HepG2 (cell line): Measurements from ENCODE around the gene TPO. TPM values are rescaled to one million over a fixed set of nuclear protein-coding genes. Genes with fewer than 3 reads are reported as not detected.
A peak's percentile ranks its signal among the peaks of the same experiment; 100 is the strongest.

Source experiments
- ATAC-seq: fragments of 200-7000 bp; cut with Tn5 transposase; 3 replicates; pipeline ENCODE4 v1.9.1; 2020; ENCODE audit warnings: mild to moderate bottlenecking, moderate library complexity
- BruUV-seq: library from RNA; stranded (reverse); fragments of 400-500 nt; replicated peaks from 2 replicates; lab custom pipeline; 2021; lab: Mats Ljungman, UMichigan
- CTCF ChIA-PET: fragments of 300-600 bp; formaldehyde crosslinking; extraction: SDS; loops from one replicate; lab custom pipeline; 2021; ENCODE audit warnings: low total read pairs, inconsistent platforms, low intra/inter-chr PET ratio; lab: Yijun Ruan, JAX
- POLR2A ChIA-PET: fragments of 350-600 bp; sonication (Branson Sonifier 250); formaldehyde crosslinking; loops from one replicate; lab custom pipeline; 2020; ENCODE audit warnings: antibody characterized with exemption, inconsistent platforms; lab: Yijun Ruan, JAX
- DNase-seq: peaks from one replicate; pipeline ENCODE4 v3.0.0-alpha.2; 2015; ENCODE audit warnings: low spot score
- FAIRE-seq: peaks from 3 replicates; lab custom pipeline; 2011; peaks lifted over from hg19 to GRCh38; lab: Jason Lieb, UNC
- H2AFZ ChIP-seq: one replicate; pipeline ENCODE4 v1.6.1; 2011; ENCODE audit warnings: low read length, inconsistent platforms
- H3K27ac ChIP-seq: fragments of 300-600 bp; 3 replicates; pipeline ENCODE4 v1.8.0; 2011; ENCODE audit warnings: mixed run types, mild to moderate bottlenecking, mixed read lengths, low read length, inconsistent platforms; ENCODE audit not compliant: insufficient read depth; ENCODE audit errors: extremely low read length
- H3K27me3 ChIP-seq, 2 experiments: fragments of 200-600 bp in 1 of 2; 2 replicates in 1 of 2; 3 replicates in 1 of 2; pipeline versions ENCODE4 v1.6.0 to v1.8.0; 2011; ENCODE audit warnings: low read length in 2 of 2, mild to moderate bottlenecking in 2 of 2, moderate library complexity in 2 of 2, inconsistent platforms in 1 of 2; ENCODE audit not compliant: insufficient read depth in 2 of 2, control insufficient read depth in 1 of 2
- H3K36me3 ChIP-seq, 2 experiments: fragments of 200-600 bp in 1 of 2; replicated peaks in 1 of 2; 2 replicates in 1 of 2; 3 replicates in 1 of 2; pipeline versions ENCODE4 v1.5.1 to v1.8.0; 2011; ENCODE audit warnings: low read length in 2 of 2, inconsistent platforms in 1 of 2; ENCODE audit not compliant: insufficient read depth in 2 of 2, control insufficient read depth in 1 of 2
- H3K4me1 ChIP-seq: 2 replicates; pipeline ENCODE4 v1.5.1; 2012; ENCODE audit warnings: low read length, inconsistent platforms; ENCODE audit not compliant: insufficient read depth
- H3K4me2 ChIP-seq: 2 replicates; pipeline ENCODE4 v1.6.0; 2011; ENCODE audit warnings: low read depth, low read length, inconsistent platforms
- H3K4me3 ChIP-seq, 3 experiments: fragments of 200-600 bp in 1 of 3; sonication (generic), shearing (Covaris generic) in 1 of 3; replicated peaks in 1 of 3; 2 replicates each; pipeline ENCODE4 v1.5.1; 2011 to 2016; ENCODE audit warnings: low read length in 3 of 3, inconsistent platforms in 2 of 3, low read depth in 2 of 3, mild to moderate bottlenecking in 2 of 3, control low read depth in 1 of 3, mixed read lengths in 1 of 3; ENCODE audit not compliant: insufficient read depth in 1 of 3
- H3K79me2 ChIP-seq: one replicate; pipeline ENCODE4 v1.6.1; 2011; ENCODE audit warnings: low read length, inconsistent platforms; ENCODE audit not compliant: insufficient read depth
- H3K9ac ChIP-seq: 2 replicates; pipeline ENCODE4 v1.6.0; 2011; ENCODE audit warnings: mild to moderate bottlenecking, low read depth, low read length, inconsistent platforms; ENCODE audit not compliant: insufficient read depth
- H3K9me3 ChIP-seq: 2 replicates; pipeline ENCODE4 v1.5.1; 2012; ENCODE audit warnings: mild to moderate bottlenecking, low read length
- H4K20me1 ChIP-seq: 2 replicates; pipeline ENCODE4 v1.6.0; 2011; ENCODE audit warnings: inconsistent platforms, mild to moderate bottlenecking, low read length, moderate library complexity; ENCODE audit not compliant: insufficient read depth
- CEBPB ChIP-seq: IDR thresholded peaks from 2 replicates; pipeline ENCODE4 v1.6.1; 2011; ENCODE audit warnings: low read depth, low read length, improper control_type of control experiment, borderline replicate concordance
- CHCHD3 ChIP-seq: sonication (generic); formaldehyde crosslinking; IDR thresholded peaks from 2 replicates; pipeline ENCODE4 v1.8.0; 2022; ENCODE audit warnings: mild to moderate bottlenecking, missing genetic modification reagents, moderate library complexity
- DMTF1 ChIP-seq: sonication (generic); formaldehyde crosslinking; IDR thresholded peaks from 2 replicates; pipeline ENCODE4 v1.4.0; 2020; ENCODE audit warnings: mild to moderate bottlenecking, missing genetic modification reagents
- MTA1 ChIP-seq: sonication (generic); formaldehyde crosslinking; IDR thresholded peaks from 2 replicates; pipeline ENCODE4 v1.4.0; 2020; ENCODE audit warnings: missing genetic modification reagents, mild to moderate bottlenecking, borderline replicate concordance
- NCOR1 ChIP-seq: fragments of 200-600 bp; sonication (generic); IDR thresholded peaks from 2 replicates; pipeline ENCODE4 v1.7.0; 2017; ENCODE audit warnings: antibody characterized with exemption, low read length, borderline replicate concordance
- NFE2L1 ChIP-seq: sonication (generic); formaldehyde crosslinking; IDR thresholded peaks from 2 replicates; pipeline ENCODE4 v1.4.0; 2020; ENCODE audit warnings: missing genetic modification reagents, mild to moderate bottlenecking, borderline replicate concordance
- SMARCE1 ChIP-seq: fragments of 450-650 bp; IDR thresholded peaks from 2 replicates; pipeline ENCODE4 v1.6.1; 2017; ENCODE audit warnings: borderline replicate concordance
- SOX6 ChIP-seq, 2 experiments: fragments of 450-650 bp in 1 of 2; sonication (generic) in 1 of 2; formaldehyde crosslinking in 1 of 2; IDR thresholded peaks; 2 replicates each; pipeline versions ENCODE4 v1.4.0 to v1.6.1; 2017 to 2020; ENCODE audit warnings: antibody characterized with exemption in 1 of 2, mild to moderate bottlenecking in 1 of 2, missing genetic modification reagents in 1 of 2
- TCF7 ChIP-seq: sonication (generic); IDR thresholded peaks from 2 replicates; pipeline ENCODE4 v1.6.1; 2016; ENCODE audit warnings: antibody characterized with exemption, low read depth
- ZNF20 ChIP-seq: sonication (generic); formaldehyde crosslinking; IDR thresholded peaks from 2 replicates; pipeline ENCODE4 v1.4.0; 2020; ENCODE audit warnings: mild to moderate bottlenecking, moderate library complexity, missing genetic modification reagents
- ZNF232 ChIP-seq: sonication (generic); formaldehyde crosslinking; IDR thresholded peaks from 2 replicates; pipeline ENCODE4 v1.4.0; 2020; ENCODE audit warnings: missing genetic modification reagents, borderline replicate concordance
- ZNF414 ChIP-seq: sonication (generic); formaldehyde crosslinking; IDR thresholded peaks from 2 replicates; pipeline ENCODE4 v1.5.0; 2020; ENCODE audit warnings: missing genetic modification reagents
- ZNF547 ChIP-seq: sonication (generic); formaldehyde crosslinking; IDR thresholded peaks from 2 replicates; pipeline ENCODE4 v1.5.1; 2020; ENCODE audit warnings: mild to moderate bottlenecking, missing genetic modification reagents
- ZNF567 ChIP-seq: sonication (generic); formaldehyde crosslinking; IDR thresholded peaks from 2 replicates; pipeline ENCODE4 v1.8.1; 2023; ENCODE audit warnings: mild to moderate bottlenecking, missing genetic modification reagents, borderline replicate concordance
- ZNF687 ChIP-seq: sonication (generic); formaldehyde crosslinking; IDR thresholded peaks from 2 replicates; pipeline ENCODE4 v1.5.1; 2020; ENCODE audit warnings: mild to moderate bottlenecking, missing genetic modification reagents, moderate library complexity
- ZSCAN25 ChIP-seq: sonication (generic); formaldehyde crosslinking; IDR thresholded peaks from 2 replicates; pipeline ENCODE4 v1.8.0; 2022; ENCODE audit warnings: mild to moderate bottlenecking, missing genetic modification reagents
- WGBS: methylation state at CpG from one replicate; pipeline ENCODE4 v1.1.6; 2017; ENCODE audit warnings: low lambda C conversion rate; 5-methylcytosine and 5-hydroxymethylcytosine counted together
- in situ Hi-C: cut with HindIII; loops from 2 replicates; pipeline ENCODE4 v1.10.0; 2017; ENCODE audit warnings: low pct_unique_long_range_greater_than_20kb; ENCODE audit not compliant: extremely low pct_ligation_motif_present
- intact Hi-C: fragments of 100-400 bp; cut with micrococcal nuclease; formaldehyde crosslinking; loops from one replicate; pipeline ENCODE4 v1.10.0; 2022; ENCODE audit not compliant: unreplicated experiment
- polyA plus RNA-seq, 8 experiments: library from polyadenylated mRNA; depleted of rRNA in 3 of 8; stranded (reverse) in 7 of 8; unstranded in 1 of 8; fragments of >200 nt; fragmentation: Illumina TruSeq in 4 of 8; extraction: Trizol in 4 of 8; gene quantifications; 2 replicates each; pipeline versions ENCODE4 v1.2.1 to v1.2.3, GENCODE V29; 2011 to 2016; ENCODE audit warnings: low read depth in 4 of 8, missing spikeins in 1 of 8, mixed read lengths in 1 of 8; ENCODE audit not compliant: insufficient read depth in 1 of 8
- total RNA-seq, 5 experiments: library from RNA; depleted of rRNA; stranded (reverse); fragments of >200 nt; fragmentation: Illumina TruSeq; extraction: Trizol; gene quantifications; 2 replicates each; pipeline ENCODE4 v1.2.3, GENCODE V29; 2016; ENCODE audit warnings: low read depth in 1 of 5

Gene TPO
- total and polyA plus RNA-seq, 2 of the 13 experiments (the other 11 are each of a cell fraction or from before 2014, with no cell fraction given), result not detected

GRCh38 chr2:1515986-1516797 lies 102.9 kb downstream of the TPO start:
- H3K4me1 ChIP-seq, result no peaks in the 10 kb centered on the region
- TF ChIP-seq ZNF687 (CRISPR knock-in tag) (no peak), CEBPB (no peak), TCF7 (no peak), ZNF232 (CRISPR knock-in tag) (no peak), ZNF567 (CRISPR knock-in tag) (no peak), ZSCAN25 (CRISPR knock-in tag) (no peak), DMTF1 (CRISPR knock-in tag) (no peak), ZNF20 (no peak), SOX6 (IDR thresholded peaks at IDR 0.05) (no peak), SOX6 (CRISPR knock-in tag; IDR thresholded peaks at IDR 0.05) (no peak), MTA1 (CRISPR knock-in tag) (no peak), ZNF547 (CRISPR knock-in tag) (no peak), NFE2L1 (no peak), CHCHD3 (CRISPR knock-in tag) (no peak), ZNF414 (CRISPR knock-in tag) (no peak), NCOR1 (no peak), SMARCE1 (no peak)
- TF ChIP-seq, all 625 proteins: peak for 0
- no TSS peak for BruUV-seq
- Histone ChIP-seq H3K36me3 (no peaks in the 10 kb centered on the region), H3K27ac (no peak overlapping the region), H3K9ac (no peak overlapping the region), H4K20me1 (no peaks in the 10 kb centered on the region; the same call in 1 of the 2 replicates), H3K4me3 (no peak overlapping the region), H3K79me2 (no peaks in the 10 kb centered on the region), H3K27me3 (peaks cover 12 to 69% of the 10 kb centered on the region in 2 experiments), H3K9me3 (no peaks in the 10 kb centered on the region), H3K4me2 (no peak overlapping the region), H2AFZ (no peak overlapping the region)
- POLR2A ChIA-PET, result no interaction called here
- no peak for DNase-seq
- CTCF ChIA-PET, result no interaction called here
- in situ Hi-C loops (no loop called here), intact Hi-C loops (no loop called here)
- 14% methylated on average over 19 of the region's 23 CpGs for WGBS
- FAIRE-seq, result no peak
- ATAC-seq, result peak; percentile 25; the same call in 2 of the 3 replicates
